ENCODE data around the gene DUSP1. TPM values are rescaled to one million over a fixed set of nuclear protein-coding genes. Genes with fewer than 3 reads are reported as not detected.

The DUSP1 gene
- total RNA-seq, 1 donor from 2014 or later: 4.2 TPM

GRCh38 chr5:172745838-172746237 lies 25.2 kb downstream of the DUSP1 start:
- H3K79me2 ChIP-seq (ENCODE audit: low read depth): no peaks in the 10 kb centered on the region
- peaks cover 3% of the 10 kb centered on the region for H3K27me3 Mint-ChIP-seq (ENCODE audit: insufficient read depth, low read depth)
- H3K4me2 ChIP-seq: no peak overlapping the region
- H3K9me3 Mint-ChIP-seq: peaks cover 7% of the 10 kb centered on the region
- no peak overlapping the region for H3K4me3 Mint-ChIP-seq
- no peaks in the 10 kb centered on the region for H3F3A ChIP-seq (ENCODE audit: low read depth)
- H3K36me3 Mint-ChIP-seq: no peaks in the 10 kb centered on the region
- DNase-seq (ENCODE audit: low spot score): no peak
- no peak overlapping the region for H3K27ac ChIP-seq
- no peaks in the 10 kb centered on the region for H4K20me1 ChIP-seq (ENCODE audit: low read depth)
- no peak overlapping the region for H3K9ac ChIP-seq
- peaks cover 5% of the 10 kb centered on the region for H3K4me1 Mint-ChIP-seq
- H3K9me3 ChIP-seq (ENCODE audit: low read depth): peaks cover 3% of the 10 kb centered on the region
- H3K27me3 ChIP-seq: peaks cover 5% of the 10 kb centered on the region
- H3K27ac Mint-ChIP-seq: no peak overlapping the region
- H3K4me1 ChIP-seq: no peaks in the 10 kb centered on the region
- no peak overlapping the region for H2AFZ ChIP-seq (replicated peaks)
- TF ChIP-seq EZH2 (IDR thresholded peaks at IDR 0.05) (no peak), CTCF (IDR thresholded peaks at IDR 0.05) (no peak), EZH2phosphoT487 (IDR thresholded peaks at IDR 0.05) (no peak)
- no peak overlapping the region for H3K4me3 ChIP-seq
- no peaks in the 10 kb centered on the region for H3K36me3 ChIP-seq

- Histone ChIP-seq H3K27ac (no peak overlapping the region), H3K4me2 (no peak overlapping the region), H3K4me3 (no peak overlapping the region), H2AFZ (replicated peaks) (no peak overlapping the region), H3K9ac (no peak overlapping the region), H3K4me1 (no peaks in the 10 kb centered on the region), H4K20me1 (ENCODE audit: low read depth) (no peaks in the 10 kb centered on the region), H3F3A (ENCODE audit: low read depth) (no peaks in the 10 kb centered on the region), H3K9me3 (ENCODE audit: low read depth) (peaks cover 3% of the 10 kb centered on the region), H3K27me3 (peaks cover 5% of the 10 kb centered on the region), H3K36me3 (no peaks in the 10 kb centered on the region), H3K79me2 (ENCODE audit: low read depth) (no peaks in the 10 kb centered on the region)
- no peak for DNase-seq (ENCODE audit: low spot score)
- no peak overlapping the region for H3K27ac Mint-ChIP-seq
- no peak overlapping the region for H3K4me3 Mint-ChIP-seq
- H3K4me1 Mint-ChIP-seq: peaks cover 7% of the 10 kb centered on the region
- TF ChIP-seq EZH2 (IDR thresholded peaks at IDR 0.05): no peak
- no peak for TF ChIP-seq EZH2phosphoT487 (IDR thresholded peaks at IDR 0.05)
- TF ChIP-seq CTCF (IDR thresholded peaks at IDR 0.05): no peak
- H3K27me3 Mint-ChIP-seq (ENCODE audit: insufficient read depth, low read depth): peaks cover 3% of the 10 kb centered on the region
- peaks cover 7% of the 10 kb centered on the region for H3K9me3 Mint-ChIP-seq
- H3K36me3 Mint-ChIP-seq: no peaks in the 10 kb centered on the region
These were observed 25.6 kb downstream of the DUSP1 start for GRCh38 chr5:172745406-172745805.

- H3K27ac ChIP-seq: no peak overlapping the region
- no peaks in the 10 kb centered on the region for H3F3A ChIP-seq (ENCODE audit: low read depth)
- no peak for TF ChIP-seq EZH2 (IDR thresholded peaks at IDR 0.05)
- no peak for TF ChIP-seq EZH2phosphoT487 (IDR thresholded peaks at IDR 0.05)
- no peak for TF ChIP-seq CTCF (IDR thresholded peaks at IDR 0.05)
- Mint-ChIP-seq H3K36me3 (no peaks in the 10 kb centered on the region), H3K4me3 (no peak overlapping the region), H3K27ac (no peak overlapping the region), H3K4me1 (peaks cover 7% of the 10 kb centered on the region), H3K27me3 (ENCODE audit: insufficient read depth, low read depth) (peaks cover 6% of the 10 kb centered on the region), H3K9me3 (peaks cover 7% of the 10 kb centered on the region)
- DNase-seq (ENCODE audit: low spot score): no peak
- no peaks in the 10 kb centered on the region for H3K4me1 ChIP-seq
- no peak overlapping the region for H2AFZ ChIP-seq (replicated peaks)
- no peak overlapping the region for H3K4me3 ChIP-seq
- no peaks in the 10 kb centered on the region for H3K79me2 ChIP-seq (ENCODE audit: low read depth)
- no peak overlapping the region for H3K4me2 ChIP-seq
- H3K27me3 ChIP-seq: peaks cover 5% of the 10 kb centered on the region
- H3K9ac ChIP-seq: no peak overlapping the region
- H4K20me1 ChIP-seq (ENCODE audit: low read depth): no peaks in the 10 kb centered on the region
- no peaks in the 10 kb centered on the region for H3K36me3 ChIP-seq
- peaks cover 3% of the 10 kb centered on the region for H3K9me3 ChIP-seq (ENCODE audit: low read depth)
These were observed 26.6 kb downstream of the DUSP1 start for GRCh38 chr5:172744123-172745104.

Data from neural progenitor cell (in vitro differentiated cells).